HG02870 (cell line): ENCODE results near the gene HBA1.
"Not testable (repeated sequence)": the region's sequence is repeated elsewhere in the genome, so short reads cannot be mapped to it uniquely, and the experiment has no call there.

Source experiments
- ATAC-seq: cut with Tn5 transposase; IDR thresholded peaks from one replicate; pipeline ENCODE4 v1.9.1; 2021; ENCODE audit warnings: mild to moderate bottlenecking, moderate library complexity; ENCODE audit not compliant: unreplicated experiment

Gene HBA1

DNA sequence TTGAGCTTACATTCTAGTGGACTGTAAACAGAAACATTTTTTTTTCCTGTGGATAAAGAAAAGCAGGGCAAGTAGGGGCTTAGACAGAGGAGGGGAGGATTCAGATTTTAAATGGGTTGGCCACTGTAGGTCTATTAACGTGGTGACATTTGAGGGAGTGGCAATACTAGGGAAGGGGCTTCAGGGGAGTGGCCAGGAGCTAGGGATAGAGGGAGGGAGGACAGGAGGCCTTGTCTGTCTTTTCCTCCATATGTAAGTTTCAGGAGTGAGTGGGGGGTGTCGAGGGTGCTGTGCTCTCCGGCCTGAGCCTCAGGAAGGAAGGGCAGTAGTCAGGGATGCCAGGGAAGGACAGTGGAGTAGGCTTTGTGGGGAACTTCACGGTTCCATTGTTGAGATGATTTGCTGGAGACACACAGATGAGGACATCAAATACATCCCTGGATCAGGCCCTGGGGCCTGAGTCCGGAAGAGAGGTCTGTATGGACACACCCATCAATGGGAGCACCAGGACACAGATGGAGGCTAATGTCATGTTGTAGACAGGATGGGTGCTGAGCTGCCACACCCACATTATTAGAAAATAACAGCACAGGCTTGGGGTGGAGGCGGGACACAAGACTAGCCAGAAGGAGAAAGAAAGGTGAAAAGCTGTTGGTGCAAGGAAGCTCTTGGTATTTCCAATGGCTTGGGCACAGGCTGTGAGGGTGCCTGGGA, 17.2 kb upstream of the HBA1 start:
- no peak for ATAC-seq

DNA sequence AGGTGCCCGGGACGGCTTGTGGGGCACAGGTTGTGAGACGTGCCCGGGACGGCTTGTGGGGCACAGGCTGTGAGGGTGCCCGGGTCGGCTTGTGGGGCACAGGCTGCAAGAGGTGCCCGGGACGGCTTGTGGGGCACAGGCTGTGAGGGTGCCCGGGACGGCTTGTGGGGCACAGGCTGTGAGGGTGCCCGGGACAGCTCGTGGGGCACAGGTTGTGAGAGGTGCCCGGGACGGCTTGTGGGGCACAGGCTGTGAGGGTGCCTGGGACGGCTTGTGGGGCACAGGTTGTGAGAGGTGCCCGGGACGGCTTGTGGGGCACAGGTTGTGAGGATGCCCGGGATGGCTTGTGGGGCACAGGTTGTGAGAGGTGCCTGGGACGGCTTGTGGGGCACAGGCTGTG, 16.2 kb upstream of the HBA1 start:
- not testable (repeated sequence) for ATAC-seq

DNA sequence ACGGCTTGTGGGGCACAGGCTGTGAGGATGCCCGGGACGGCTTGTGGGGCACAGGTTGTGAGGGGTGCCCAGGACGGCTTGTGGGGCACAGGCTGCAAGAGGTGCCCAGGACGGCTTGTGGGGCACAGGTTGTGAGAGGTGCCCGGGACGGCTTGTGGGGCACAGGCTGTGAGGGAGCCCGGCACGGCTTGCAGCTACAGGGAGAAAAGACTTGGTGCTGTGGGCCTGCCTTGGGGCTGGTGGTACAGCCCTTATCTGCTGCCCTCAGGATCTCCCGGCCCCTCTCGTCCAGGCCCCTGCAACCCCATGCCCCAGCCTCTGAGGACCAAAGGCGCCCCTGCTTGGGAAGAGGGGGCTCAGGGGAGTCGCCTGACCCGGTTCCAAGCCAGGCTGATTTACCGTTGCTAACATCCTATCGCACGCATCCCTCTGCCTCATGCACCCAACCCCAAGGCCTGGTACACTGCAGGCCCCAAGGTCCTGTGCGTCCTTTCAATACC, 15.7 kb upstream of the HBA1 start:
- no peak for ATAC-seq

DNA sequence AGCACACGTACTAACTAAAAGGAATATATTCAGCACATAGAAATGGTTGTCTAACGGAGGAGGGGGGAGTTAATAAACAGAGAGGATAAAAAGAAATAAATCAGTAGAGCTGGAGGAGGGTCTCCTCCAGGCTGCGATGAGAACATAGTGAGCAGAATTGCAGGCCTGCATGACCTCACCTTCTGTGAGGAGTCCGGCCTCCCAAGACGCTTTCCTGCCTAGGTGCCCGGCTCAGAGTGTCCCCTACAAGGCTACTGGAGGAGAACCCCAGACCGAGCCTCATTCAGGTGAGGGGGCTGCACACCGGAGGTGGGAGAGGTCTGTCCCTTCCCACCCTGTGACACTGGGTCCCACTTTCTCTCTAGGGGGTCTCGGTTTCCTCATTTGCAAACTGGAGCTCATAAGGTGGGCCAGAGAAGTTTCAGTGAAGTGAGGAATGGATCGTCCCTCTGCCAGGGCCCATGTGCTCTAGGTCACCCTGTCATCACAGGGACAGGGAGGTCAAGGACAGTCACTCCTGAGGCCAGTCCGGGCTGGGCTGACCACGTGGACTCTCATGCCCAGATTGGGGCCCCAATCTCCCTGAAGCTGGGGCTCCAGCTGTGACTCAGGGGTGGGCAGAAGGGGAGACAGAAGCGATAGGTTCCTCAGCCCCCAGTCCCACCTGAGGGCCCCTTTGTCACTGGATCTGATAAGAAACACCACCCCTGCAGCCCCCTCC, 14.0 kb upstream of the HBA1 start:
- no peak for ATAC-seq

DNA sequence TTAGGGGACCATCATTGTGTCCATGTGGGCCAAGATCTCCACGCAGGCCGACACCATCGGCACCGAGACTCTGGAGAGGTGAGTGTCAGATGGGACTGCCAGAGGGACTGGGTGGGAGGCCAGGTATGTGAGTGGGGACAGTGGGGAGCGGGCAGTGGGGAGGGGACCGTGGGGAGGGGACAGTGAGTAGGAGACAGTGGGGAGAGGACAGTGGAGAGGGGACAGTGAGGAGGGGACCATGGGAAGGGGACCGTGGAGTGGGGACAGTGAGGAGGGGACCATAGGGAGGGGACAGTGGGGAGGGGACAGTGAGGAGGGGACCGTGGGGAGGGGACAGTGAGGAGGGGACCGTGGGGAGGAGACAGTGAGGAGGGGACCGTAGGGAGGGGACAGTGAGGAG, 13.3 kb upstream of the HBA1 start:
- not testable (repeated sequence) for ATAC-seq

DNA sequence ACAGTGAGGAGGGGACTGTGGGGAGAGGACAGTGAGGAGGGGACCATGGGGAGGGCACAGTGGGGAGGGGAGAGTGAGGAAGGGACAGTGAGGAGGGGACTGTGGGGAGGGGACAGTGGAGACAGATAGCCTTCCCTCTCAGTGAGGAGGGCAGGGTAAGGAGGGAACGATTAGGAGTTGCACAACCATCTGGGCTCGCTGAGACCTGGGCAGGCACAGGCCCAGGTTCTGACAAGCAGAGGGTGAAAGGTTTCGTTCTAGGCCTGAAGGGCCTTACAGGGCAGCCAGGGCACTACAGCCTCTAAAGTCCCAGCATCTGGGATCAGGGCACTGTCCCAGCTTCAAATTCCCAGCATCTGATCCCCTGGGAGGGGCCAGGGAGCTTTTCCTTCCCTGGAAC, 12.8 kb upstream of the HBA1 start:
- not testable (repeated sequence) for ATAC-seq

DNA sequence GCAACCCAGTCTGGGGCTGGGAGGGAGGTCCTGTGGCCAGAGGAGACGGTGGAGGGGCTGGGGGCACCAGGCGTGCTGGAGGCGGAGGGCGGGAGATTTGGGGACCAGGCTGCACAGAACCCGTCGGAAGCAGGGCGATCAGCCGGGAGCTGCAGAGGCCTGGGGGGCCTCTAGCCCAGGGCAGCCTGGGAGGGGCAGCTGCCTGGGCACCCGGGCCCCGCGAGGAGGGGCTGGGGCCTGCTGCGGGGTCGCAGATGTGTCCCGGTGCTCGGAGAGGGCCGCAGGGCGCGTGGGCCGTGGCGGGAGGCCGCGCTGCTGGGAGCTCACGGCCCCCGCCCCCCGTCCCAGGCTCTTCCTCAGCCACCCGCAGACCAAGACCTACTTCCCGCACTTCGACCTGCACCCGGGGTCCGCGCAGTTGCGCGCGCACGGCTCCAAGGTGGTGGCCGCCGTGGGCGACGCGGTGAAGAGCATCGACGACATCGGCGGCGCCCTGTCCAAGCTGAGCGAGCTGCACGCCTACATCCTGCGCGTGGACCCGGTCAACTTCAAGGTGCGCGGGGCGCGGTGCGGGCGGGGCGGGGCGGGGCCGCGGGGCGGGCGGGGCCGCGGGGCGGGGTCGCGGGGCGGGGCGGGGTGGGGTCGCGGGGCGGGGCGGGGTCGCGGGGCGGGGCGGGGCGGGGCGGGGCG, 12.2 kb upstream of the HBA1 start:
- not testable (repeated sequence) for ATAC-seq

DNA sequence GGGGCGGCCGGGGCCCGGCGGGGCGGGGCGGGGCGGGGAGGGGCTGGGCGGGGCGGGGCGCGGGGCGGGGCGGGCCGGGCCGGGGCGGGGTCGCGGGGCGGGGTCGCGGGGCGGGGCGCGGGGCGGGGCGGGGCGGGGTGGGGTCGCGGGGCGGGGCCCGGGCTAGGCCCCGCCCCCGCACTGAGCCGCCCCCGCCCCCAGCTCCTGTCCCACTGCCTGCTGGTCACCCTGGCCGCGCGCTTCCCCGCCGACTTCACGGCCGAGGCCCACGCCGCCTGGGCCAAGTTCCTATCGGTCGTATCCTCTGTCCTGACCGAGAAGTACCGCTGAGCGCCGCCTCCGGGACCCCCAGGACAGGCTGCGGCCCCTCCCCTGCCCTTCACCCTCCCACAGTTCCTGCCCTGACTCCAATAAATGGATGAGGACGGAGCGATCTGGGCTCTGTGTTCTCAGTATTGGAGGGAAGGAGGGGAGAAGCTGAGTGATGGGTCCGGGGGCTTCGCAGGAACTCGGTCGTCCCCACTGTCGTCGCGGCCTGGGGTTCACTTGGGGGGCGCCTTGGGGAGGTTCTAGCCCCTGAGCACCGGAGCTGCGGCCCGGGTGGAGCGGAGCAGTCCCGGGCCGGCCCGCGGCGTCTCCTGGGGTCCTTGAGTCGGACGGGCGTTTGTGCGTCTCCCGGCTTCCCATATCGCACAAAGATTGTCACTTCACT, 11.5 kb upstream of the HBA1 start:
- no peak for ATAC-seq

DNA sequence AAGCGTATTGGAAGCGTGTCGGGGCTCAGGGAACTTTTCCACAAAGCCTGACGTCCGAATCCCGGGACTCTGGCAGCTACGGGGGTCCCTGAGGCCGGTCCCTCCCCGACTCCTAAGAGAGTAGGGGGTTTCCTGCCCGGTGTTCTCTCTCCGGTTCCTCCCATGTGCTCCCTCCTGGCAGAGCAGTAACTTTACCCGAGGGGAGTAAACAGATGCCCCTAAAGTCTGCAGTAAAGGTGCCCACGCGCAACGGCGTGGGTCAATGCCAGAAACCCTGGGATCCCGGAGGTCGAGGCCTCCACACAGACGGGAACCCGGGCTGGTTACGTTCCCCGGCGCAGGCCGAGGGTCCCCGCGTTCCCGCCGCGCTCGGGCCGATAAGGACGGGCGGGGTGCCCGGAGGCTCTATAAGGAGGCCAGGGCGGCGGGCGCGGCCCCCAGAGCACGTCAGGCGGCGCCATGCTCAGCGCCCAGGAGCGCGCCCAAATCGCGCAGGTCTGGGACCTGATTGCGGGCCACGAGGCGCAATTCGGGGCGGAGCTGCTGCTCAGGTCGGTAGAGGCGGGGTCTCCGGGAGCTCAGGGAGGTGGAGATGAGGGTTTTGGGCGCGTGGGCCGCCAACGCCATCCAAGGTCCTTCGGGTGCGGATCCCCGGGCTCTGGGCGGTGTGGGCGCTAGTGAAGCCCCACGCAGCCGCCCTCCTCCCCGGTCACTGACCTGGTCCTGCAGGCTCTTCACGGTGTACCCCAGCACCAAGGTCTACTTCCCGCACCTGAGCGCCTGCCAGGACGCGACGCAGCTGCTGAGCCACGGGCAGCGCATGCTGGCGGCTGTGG, 10.7 kb upstream of the HBA1 start, which contains the start of gene HBM:
TSS of gene HBM (plus strand) at position 440 of the 836 bp plus-strand sequence. CDS start at position 460, 20 bp downstream.
- no peak for ATAC-seq

DNA sequence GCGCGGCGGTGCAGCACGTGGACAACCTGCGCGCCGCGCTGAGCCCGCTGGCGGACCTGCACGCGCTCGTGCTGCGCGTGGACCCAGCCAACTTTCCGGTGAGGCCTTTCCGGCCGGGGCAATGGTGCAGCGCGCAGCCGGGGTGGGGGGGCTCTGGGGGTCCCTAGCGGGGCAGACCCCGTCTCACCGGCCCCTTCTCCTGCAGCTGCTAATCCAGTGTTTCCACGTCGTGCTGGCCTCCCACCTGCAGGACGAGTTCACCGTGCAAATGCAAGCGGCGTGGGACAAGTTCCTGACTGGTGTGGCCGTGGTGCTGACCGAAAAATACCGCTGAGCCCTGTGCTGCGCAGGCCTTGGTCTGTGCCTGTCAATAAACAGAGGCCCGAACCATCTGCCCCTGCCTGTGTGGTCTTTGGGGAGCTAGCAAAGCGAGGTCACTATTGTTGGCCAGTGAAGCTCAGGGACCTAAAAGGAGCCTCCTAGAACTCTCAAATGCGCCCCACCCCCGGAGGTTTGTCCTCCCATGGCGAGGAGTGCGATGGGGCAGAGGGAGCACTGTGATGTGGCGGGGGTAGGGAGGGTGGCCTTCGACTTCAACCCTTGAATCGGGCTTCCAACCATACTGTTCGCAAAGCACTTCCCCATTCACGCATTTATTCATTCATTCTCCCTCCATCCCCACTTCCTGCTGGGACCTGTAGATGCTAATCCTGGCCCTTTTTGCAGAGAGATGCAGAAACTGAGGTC, 9.9 kb upstream of the HBA1 start:
- no peak for ATAC-seq

DNA sequence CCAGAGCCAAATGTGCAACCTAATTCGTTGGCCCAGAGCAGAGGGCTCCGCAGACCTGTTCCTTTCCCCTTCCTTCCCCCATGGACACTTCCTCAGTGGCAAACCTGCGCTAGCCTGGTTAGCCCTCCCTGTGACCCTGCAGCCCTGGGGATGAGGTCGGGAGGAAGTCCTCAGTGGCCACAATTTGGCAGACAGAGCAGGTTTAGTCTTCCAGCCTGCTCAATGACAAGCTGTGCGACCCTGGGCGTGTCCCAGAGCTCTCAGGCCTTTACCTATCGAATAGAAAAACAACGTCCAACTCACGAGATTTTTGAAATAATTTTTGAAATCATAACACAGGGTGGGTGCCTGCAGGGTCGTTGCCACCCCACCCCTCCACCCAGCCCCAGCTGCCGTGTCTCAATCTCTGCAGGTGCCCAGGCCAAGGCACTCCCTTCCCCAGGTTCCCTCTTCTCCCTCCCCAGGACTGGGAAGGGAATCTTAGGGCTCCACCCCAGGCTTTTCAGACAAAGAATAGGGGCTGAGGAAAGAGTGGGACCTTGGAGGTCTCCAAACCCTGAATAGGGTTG, 9.3 kb upstream of the HBA1 start:
- no peak for ATAC-seq

DNA sequence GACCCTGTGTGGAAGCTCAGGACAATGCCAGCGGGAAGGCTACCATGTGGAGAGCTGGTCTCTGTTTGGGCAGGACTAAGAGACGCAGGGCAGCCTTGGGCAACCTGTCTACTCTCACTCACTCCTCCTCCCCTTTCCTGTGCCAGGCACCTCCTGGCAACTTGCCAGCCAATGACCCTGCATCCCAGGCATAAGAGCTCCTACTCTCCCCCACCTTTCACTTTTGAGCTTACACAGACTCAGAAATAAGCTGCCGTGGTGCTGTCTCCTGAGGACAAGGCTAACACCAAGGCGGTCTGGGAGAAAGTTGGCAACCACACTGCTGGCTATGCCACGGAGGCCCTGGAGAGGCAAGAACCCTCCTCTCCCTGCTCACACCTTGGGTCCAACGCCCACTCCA, 8.1 kb upstream of the HBA1 start:
- no peak for ATAC-seq

DNA sequence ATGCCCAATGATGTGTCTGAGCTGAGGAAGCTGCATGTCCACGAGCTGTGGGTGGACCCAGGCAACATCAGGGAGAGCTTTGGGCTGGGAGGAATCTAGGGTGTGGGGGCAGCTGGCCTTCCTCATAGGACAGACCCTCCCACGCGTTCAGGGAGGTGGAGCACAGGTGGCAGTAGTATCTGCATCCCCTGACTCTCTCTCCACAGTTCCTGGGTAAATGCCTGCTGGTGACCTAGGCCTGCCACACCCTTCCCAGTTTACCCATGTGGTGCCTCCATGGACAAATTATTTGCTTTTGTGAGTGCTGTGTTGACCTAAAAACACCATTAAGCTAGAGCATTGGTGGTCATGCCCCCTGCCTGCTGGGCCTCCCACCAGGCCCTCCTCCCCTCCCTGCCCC, 7.5 kb upstream of the HBA1 start:
- ATAC-seq, result no peak

DNA sequence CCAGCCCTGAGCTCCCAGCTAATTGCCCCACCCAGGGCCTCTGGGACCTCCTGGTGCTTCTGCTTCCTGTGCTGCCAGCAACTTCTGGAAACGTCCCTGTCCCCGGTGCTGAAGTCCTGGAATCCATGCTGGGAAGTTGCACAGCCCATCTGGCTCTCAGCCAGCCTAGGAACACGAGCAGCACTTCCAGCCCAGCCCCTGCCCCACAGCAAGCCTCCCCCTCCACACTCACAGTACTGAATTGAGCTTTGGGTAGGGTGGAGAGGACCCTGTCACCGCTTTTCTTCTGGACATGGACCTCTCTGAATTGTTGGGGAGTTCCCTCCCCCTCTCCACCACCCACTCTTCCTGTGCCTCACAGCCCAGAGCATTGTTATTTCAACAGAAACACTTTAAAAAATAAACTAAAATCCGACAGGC, 6.4 kb upstream of the HBA1 start:
- ATAC-seq, result not testable (repeated sequence)

DNA sequence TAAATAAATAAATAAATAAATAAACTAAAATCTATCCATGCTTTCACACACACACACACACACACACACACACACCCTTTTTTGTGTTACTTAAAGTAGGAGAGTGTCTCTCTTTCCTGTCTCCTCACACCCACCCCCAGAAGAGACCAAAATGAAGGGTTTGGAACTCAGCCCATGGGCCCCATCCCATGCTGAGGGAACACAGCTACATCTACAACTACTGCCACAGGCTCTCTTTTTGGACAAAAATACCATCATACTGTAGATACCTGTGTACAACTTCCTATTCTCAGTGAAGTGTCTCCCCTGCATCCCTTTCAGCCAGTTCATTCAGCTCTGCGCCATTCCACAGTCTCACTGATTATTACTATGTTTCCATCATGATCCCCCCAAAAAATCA, 5.7 kb upstream of the HBA1 start:
- ATAC-seq, result no peak

DNA sequence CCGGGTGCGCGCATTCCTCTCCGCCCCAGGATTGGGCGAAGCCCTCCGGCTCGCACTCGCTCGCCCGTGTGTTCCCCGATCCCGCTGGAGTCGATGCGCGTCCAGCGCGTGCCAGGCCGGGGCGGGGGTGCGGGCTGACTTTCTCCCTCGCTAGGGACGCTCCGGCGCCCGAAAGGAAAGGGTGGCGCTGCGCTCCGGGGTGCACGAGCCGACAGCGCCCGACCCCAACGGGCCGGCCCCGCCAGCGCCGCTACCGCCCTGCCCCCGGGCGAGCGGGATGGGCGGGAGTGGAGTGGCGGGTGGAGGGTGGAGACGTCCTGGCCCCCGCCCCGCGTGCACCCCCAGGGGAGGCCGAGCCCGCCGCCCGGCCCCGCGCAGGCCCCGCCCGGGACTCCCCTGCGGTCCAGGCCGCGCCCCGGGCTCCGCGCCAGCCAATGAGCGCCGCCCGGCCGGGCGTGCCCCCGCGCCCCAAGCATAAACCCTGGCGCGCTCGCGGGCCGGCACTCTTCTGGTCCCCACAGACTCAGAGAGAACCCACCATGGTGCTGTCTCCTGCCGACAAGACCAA, 4.0 kb upstream of the HBA1 start, which contains the start of gene HBA2:
TSS of gene HBA2 (plus strand) at position 503 of the 568 bp plus-strand sequence. CDS start at position 540, 37 bp downstream.
- not testable (repeated sequence) for ATAC-seq

DNA sequence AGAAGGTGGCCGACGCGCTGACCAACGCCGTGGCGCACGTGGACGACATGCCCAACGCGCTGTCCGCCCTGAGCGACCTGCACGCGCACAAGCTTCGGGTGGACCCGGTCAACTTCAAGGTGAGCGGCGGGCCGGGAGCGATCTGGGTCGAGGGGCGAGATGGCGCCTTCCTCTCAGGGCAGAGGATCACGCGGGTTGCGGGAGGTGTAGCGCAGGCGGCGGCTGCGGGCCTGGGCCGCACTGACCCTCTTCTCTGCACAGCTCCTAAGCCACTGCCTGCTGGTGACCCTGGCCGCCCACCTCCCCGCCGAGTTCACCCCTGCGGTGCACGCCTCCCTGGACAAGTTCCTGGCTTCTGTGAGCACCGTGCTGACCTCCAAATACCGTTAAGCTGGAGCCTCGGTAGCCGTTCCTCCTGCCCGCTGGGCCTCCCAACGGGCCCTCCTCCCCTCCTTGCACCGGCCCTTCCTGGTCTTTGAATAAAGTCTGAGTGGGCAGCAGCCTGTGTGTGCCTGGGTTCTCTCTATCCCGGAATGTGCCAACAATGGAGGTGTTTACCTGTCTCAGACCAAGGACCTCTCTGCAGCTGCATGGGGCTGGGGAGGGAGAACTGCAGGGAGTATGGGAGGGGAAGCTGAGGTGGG, 3.1 kb upstream of the HBA1 start:
- ATAC-seq, result not testable (repeated sequence)
